SK-N-SH (cell line): ENCODE data around the gene ULK1.

ENCODE experiments used
- CTCF ChIP-seq: fragments of 200-600 bp; sonication (generic); IDR thresholded peaks from 2 replicates; pipeline ENCODE4 v1.6.1; 2017; ENCODE audit warnings: antibody characterized with exemption, mild to moderate bottlenecking, moderate library complexity
- EP300 ChIP-seq, 2 experiments: IDR thresholded peaks; 2 replicates each; pipeline versions ENCODE4 v1.4.0 to v1.6.1; 2012; ENCODE audit warnings: borderline replicate concordance in 1 of 2, low read depth in 1 of 2, low read length in 1 of 2
- FOXM1 ChIP-seq: IDR thresholded peaks from 2 replicates; pipeline ENCODE4 v1.4.0; 2012; ENCODE audit warnings: low read depth, mild to moderate bottlenecking
- GABPA ChIP-seq: IDR thresholded peaks from 2 replicates; pipeline ENCODE4 v1.4.0; 2012; ENCODE audit warnings: low read depth, mild to moderate bottlenecking
- JUND ChIP-seq: IDR thresholded peaks from 2 replicates; pipeline ENCODE4 v1.4.0; 2012
- MXI1 ChIP-seq: IDR thresholded peaks from 2 replicates; pipeline ENCODE4 v1.6.1; 2012; ENCODE audit warnings: mild to moderate bottlenecking, low read depth, low read length, improper control_type of control experiment
- NFIC ChIP-seq: IDR thresholded peaks from 2 replicates; pipeline ENCODE4 v1.4.0; 2012; ENCODE audit warnings: borderline replicate concordance
- RAD21 ChIP-seq: IDR thresholded peaks from 2 replicates; pipeline ENCODE4 v1.6.1; 2012; ENCODE audit warnings: mild to moderate bottlenecking, low read length
- TF ChIP-seq, protein P1 (sequence below): IDR thresholded peaks from 2 replicates; pipeline ENCODE4 v1.6.1; 2012; ENCODE audit warnings: mild to moderate bottlenecking, low read depth, low read length, moderate library complexity
- TF ChIP-seq, protein P2 (sequence below): IDR thresholded peaks from 2 replicates; pipeline ENCODE4 v1.4.0; 2012; ENCODE audit warnings: low read depth

- TF ChIP-seq FOXM1 (no peak), NFIC (no peak), RAD21 (no peak), EP300 (IDR thresholded peaks at IDR 0.05; ENCODE audit: borderline replicate concordance in 1 of 2, low read depth in 1 of 2, low read length in 1 of 2) (no peak), CTCF (no peak), GABPA (no peak), JUND (no peak), MXI1 (no peak)
- TF ChIP-seq, protein P1, sequence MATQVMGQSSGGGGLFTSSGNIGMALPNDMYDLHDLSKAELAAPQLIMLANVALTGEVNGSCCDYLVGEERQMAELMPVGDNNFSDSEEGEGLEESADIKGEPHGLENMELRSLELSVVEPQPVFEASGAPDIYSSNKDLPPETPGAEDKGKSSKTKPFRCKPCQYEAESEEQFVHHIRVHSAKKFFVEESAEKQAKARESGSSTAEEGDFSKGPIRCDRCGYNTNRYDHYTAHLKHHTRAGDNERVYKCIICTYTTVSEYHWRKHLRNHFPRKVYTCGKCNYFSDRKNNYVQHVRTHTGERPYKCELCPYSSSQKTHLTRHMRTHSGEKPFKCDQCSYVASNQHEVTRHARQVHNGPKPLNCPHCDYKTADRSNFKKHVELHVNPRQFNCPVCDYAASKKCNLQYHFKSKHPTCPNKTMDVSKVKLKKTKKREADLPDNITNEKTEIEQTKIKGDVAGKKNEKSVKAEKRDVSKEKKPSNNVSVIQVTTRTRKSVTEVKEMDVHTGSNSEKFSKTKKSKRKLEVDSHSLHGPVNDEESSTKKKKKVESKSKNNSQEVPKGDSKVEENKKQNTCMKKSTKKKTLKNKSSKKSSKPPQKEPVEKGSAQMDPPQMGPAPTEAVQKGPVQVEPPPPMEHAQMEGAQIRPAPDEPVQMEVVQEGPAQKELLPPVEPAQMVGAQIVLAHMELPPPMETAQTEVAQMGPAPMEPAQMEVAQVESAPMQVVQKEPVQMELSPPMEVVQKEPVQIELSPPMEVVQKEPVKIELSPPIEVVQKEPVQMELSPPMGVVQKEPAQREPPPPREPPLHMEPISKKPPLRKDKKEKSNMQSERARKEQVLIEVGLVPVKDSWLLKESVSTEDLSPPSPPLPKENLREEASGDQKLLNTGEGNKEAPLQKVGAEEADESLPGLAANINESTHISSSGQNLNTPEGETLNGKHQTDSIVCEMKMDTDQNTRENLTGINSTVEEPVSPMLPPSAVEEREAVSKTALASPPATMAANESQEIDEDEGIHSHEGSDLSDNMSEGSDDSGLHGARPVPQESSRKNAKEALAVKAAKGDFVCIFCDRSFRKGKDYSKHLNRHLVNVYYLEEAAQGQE = no peak
- TF ChIP-seq, protein P2, sequence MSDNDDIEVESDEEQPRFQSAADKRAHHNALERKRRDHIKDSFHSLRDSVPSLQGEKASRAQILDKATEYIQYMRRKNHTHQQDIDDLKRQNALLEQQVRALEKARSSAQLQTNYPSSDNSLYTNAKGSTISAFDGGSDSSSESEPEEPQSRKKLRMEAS = no peak
Observed at GRCh38 chr12:131965073-131965472, 70.7 kb downstream of the ULK1 start.
